ENCODE results near the gene PDPK1. TPM values are rescaled to one million over a fixed set of nuclear protein-coding genes. Genes with fewer than 3 reads are reported as not detected.
"Not testable (repeated sequence)": the region's sequence is repeated elsewhere in the genome, so short reads cannot be mapped to it uniquely, and the experiment has no call there.

The PDPK1 gene
- polyA plus RNA-seq, 1 donor (not counting 4 experiments of a cell fraction or from before 2014, with no cell fraction given) = 23.4 TPM

GRCh38 chr16:2567506-2567905 is 29.7 kb downstream of the PDPK1 start:
- H2AFZ ChIP-seq (ENCODE audit: control insufficient read depth, low read length); H3K9me3 ChIP-seq (ENCODE audit: control insufficient read depth, low read depth, low read length); H3K4me3 ChIP-seq (ENCODE audit: control insufficient read depth in 2 of 3, extremely low read depth in 1 of 3, insufficient read depth in 2 of 3, low read depth in 1 of 3, low read length in 3 of 3); FAIRE-seq; H3K27me3 ChIP-seq (ENCODE audit: control insufficient read depth, extremely low read depth, insufficient read depth, low read length); H3K9ac ChIP-seq (ENCODE audit: control insufficient read depth, extremely low read depth, insufficient read depth, low read length); H3K9me1 ChIP-seq (ENCODE audit: control insufficient read depth, extremely low read depth, insufficient read depth, low read length); H3K27ac ChIP-seq (ENCODE audit: control insufficient read depth, insufficient read depth, low read length); H3K79me2 ChIP-seq (ENCODE audit: control insufficient read depth, insufficient read depth, low read length); H3K4me2 ChIP-seq (ENCODE audit: control insufficient read depth, extremely low read depth, insufficient read depth, low read depth, low read length); dilution Hi-C loops (cut with MboI; ENCODE audit: extremely low pct_ligation_motif_present, low sequenced_read_pairs); H4K20me1 ChIP-seq (ENCODE audit: control insufficient read depth, extremely low read depth, insufficient read depth, low read length); H3K4me1 ChIP-seq (ENCODE audit: control insufficient read depth, extremely low read depth, insufficient read depth, low read length); DNase-seq (ENCODE audit: low read depth, low spot score); H3K36me3 ChIP-seq (ENCODE audit: control insufficient read depth in 2 of 2, extremely low read depth in 1 of 2, insufficient read depth in 2 of 2, low read length in 2 of 2): not testable (repeated sequence)

- H3K36me3 ChIP-seq (ENCODE audit: control insufficient read depth in 2 of 2, extremely low read depth in 1 of 2, insufficient read depth in 2 of 2, low read length in 2 of 2); H3K27ac ChIP-seq (ENCODE audit: control insufficient read depth, insufficient read depth, low read length); DNase-seq (ENCODE audit: low read depth, low spot score); H4K20me1 ChIP-seq (ENCODE audit: control insufficient read depth, extremely low read depth, insufficient read depth, low read length); H3K9ac ChIP-seq (ENCODE audit: control insufficient read depth, extremely low read depth, insufficient read depth, low read length); H3K9me3 ChIP-seq (ENCODE audit: control insufficient read depth, low read depth, low read length); H2AFZ ChIP-seq (ENCODE audit: control insufficient read depth, low read length); H3K4me3 ChIP-seq (ENCODE audit: control insufficient read depth in 2 of 3, extremely low read depth in 1 of 3, insufficient read depth in 2 of 3, low read depth in 1 of 3, low read length in 3 of 3); H3K4me1 ChIP-seq (ENCODE audit: control insufficient read depth, extremely low read depth, insufficient read depth, low read length); dilution Hi-C loops (cut with MboI; ENCODE audit: extremely low pct_ligation_motif_present, low sequenced_read_pairs); H3K79me2 ChIP-seq (ENCODE audit: control insufficient read depth, insufficient read depth, low read length); H3K9me1 ChIP-seq (ENCODE audit: control insufficient read depth, extremely low read depth, insufficient read depth, low read length); H3K27me3 ChIP-seq (ENCODE audit: control insufficient read depth, extremely low read depth, insufficient read depth, low read length); H3K4me2 ChIP-seq (ENCODE audit: control insufficient read depth, extremely low read depth, insufficient read depth, low read depth, low read length): not testable (repeated sequence)
- peak; percentile 29 for FAIRE-seq
Observed at GRCh38 chr16:2568573-2568972, 30.8 kb downstream of the PDPK1 start.

GRCh38 chr16:2572704-2573103 is 34.9 kb downstream of the PDPK1 start:
- H2AFZ ChIP-seq (ENCODE audit: control insufficient read depth, low read length); H3K9me3 ChIP-seq (ENCODE audit: control insufficient read depth, low read depth, low read length); FAIRE-seq; dilution Hi-C loops (cut with MboI; ENCODE audit: extremely low pct_ligation_motif_present, low sequenced_read_pairs); H3K4me3 ChIP-seq (ENCODE audit: control insufficient read depth in 2 of 3, extremely low read depth in 1 of 3, insufficient read depth in 2 of 3, low read depth in 1 of 3, low read length in 3 of 3); H3K9ac ChIP-seq (ENCODE audit: control insufficient read depth, extremely low read depth, insufficient read depth, low read length); H4K20me1 ChIP-seq (ENCODE audit: control insufficient read depth, extremely low read depth, insufficient read depth, low read length); H3K4me1 ChIP-seq (ENCODE audit: control insufficient read depth, extremely low read depth, insufficient read depth, low read length); H3K27me3 ChIP-seq (ENCODE audit: control insufficient read depth, extremely low read depth, insufficient read depth, low read length); H3K9me1 ChIP-seq (ENCODE audit: control insufficient read depth, extremely low read depth, insufficient read depth, low read length); H3K27ac ChIP-seq (ENCODE audit: control insufficient read depth, insufficient read depth, low read length); H3K36me3 ChIP-seq (ENCODE audit: control insufficient read depth in 2 of 2, extremely low read depth in 1 of 2, insufficient read depth in 2 of 2, low read length in 2 of 2); DNase-seq (ENCODE audit: low read depth, low spot score); H3K79me2 ChIP-seq (ENCODE audit: control insufficient read depth, insufficient read depth, low read length); H3K4me2 ChIP-seq (ENCODE audit: control insufficient read depth, extremely low read depth, insufficient read depth, low read depth, low read length): not testable (repeated sequence)

GRCh38 chr16:2575839-2576238 is 38.0 kb downstream of the PDPK1 start:
- H3K79me2 ChIP-seq (ENCODE audit: control insufficient read depth, insufficient read depth, low read length); dilution Hi-C loops (cut with MboI; ENCODE audit: extremely low pct_ligation_motif_present, low sequenced_read_pairs); DNase-seq (ENCODE audit: low read depth, low spot score); H3K4me2 ChIP-seq (ENCODE audit: control insufficient read depth, extremely low read depth, insufficient read depth, low read depth, low read length); H3K9ac ChIP-seq (ENCODE audit: control insufficient read depth, extremely low read depth, insufficient read depth, low read length); H3K36me3 ChIP-seq (ENCODE audit: control insufficient read depth in 2 of 2, extremely low read depth in 1 of 2, insufficient read depth in 2 of 2, low read length in 2 of 2); H3K9me3 ChIP-seq (ENCODE audit: control insufficient read depth, low read depth, low read length); H3K27ac ChIP-seq (ENCODE audit: control insufficient read depth, insufficient read depth, low read length); H2AFZ ChIP-seq (ENCODE audit: control insufficient read depth, low read length); H3K27me3 ChIP-seq (ENCODE audit: control insufficient read depth, extremely low read depth, insufficient read depth, low read length); FAIRE-seq; H3K4me3 ChIP-seq (ENCODE audit: control insufficient read depth in 2 of 3, extremely low read depth in 1 of 3, insufficient read depth in 2 of 3, low read depth in 1 of 3, low read length in 3 of 3); H3K4me1 ChIP-seq (ENCODE audit: control insufficient read depth, extremely low read depth, insufficient read depth, low read length); H3K9me1 ChIP-seq (ENCODE audit: control insufficient read depth, extremely low read depth, insufficient read depth, low read length); H4K20me1 ChIP-seq (ENCODE audit: control insufficient read depth, extremely low read depth, insufficient read depth, low read length): not testable (repeated sequence)

GRCh38 chr16:2577044-2577443 is 39.2 kb downstream of the PDPK1 start:
- dilution Hi-C loops (cut with MboI; ENCODE audit: extremely low pct_ligation_motif_present, low sequenced_read_pairs); H3K27me3 ChIP-seq (ENCODE audit: control insufficient read depth, extremely low read depth, insufficient read depth, low read length); H3K36me3 ChIP-seq (ENCODE audit: control insufficient read depth in 2 of 2, extremely low read depth in 1 of 2, insufficient read depth in 2 of 2, low read length in 2 of 2); H3K4me1 ChIP-seq (ENCODE audit: control insufficient read depth, extremely low read depth, insufficient read depth, low read length); H3K27ac ChIP-seq (ENCODE audit: control insufficient read depth, insufficient read depth, low read length); H3K9me1 ChIP-seq (ENCODE audit: control insufficient read depth, extremely low read depth, insufficient read depth, low read length); H3K4me3 ChIP-seq (ENCODE audit: control insufficient read depth in 2 of 3, extremely low read depth in 1 of 3, insufficient read depth in 2 of 3, low read depth in 1 of 3, low read length in 3 of 3); H2AFZ ChIP-seq (ENCODE audit: control insufficient read depth, low read length); FAIRE-seq; H4K20me1 ChIP-seq (ENCODE audit: control insufficient read depth, extremely low read depth, insufficient read depth, low read length); H3K79me2 ChIP-seq (ENCODE audit: control insufficient read depth, insufficient read depth, low read length); H3K9ac ChIP-seq (ENCODE audit: control insufficient read depth, extremely low read depth, insufficient read depth, low read length); H3K4me2 ChIP-seq (ENCODE audit: control insufficient read depth, extremely low read depth, insufficient read depth, low read depth, low read length); DNase-seq (ENCODE audit: low read depth, low spot score); H3K9me3 ChIP-seq (ENCODE audit: control insufficient read depth, low read depth, low read length): not testable (repeated sequence)
